GM18499 (cell line): ENCODE results near the gene SMIM28.

Source experiments
- ATAC-seq: cut with Tn5 transposase; IDR thresholded peaks from one replicate; pipeline ENCODE4 v1.9.1; 2021; ENCODE audit warnings: moderate number of reproducible peaks; ENCODE audit not compliant: insufficient read depth, unreplicated experiment

SMIM28 gene

DNA sequence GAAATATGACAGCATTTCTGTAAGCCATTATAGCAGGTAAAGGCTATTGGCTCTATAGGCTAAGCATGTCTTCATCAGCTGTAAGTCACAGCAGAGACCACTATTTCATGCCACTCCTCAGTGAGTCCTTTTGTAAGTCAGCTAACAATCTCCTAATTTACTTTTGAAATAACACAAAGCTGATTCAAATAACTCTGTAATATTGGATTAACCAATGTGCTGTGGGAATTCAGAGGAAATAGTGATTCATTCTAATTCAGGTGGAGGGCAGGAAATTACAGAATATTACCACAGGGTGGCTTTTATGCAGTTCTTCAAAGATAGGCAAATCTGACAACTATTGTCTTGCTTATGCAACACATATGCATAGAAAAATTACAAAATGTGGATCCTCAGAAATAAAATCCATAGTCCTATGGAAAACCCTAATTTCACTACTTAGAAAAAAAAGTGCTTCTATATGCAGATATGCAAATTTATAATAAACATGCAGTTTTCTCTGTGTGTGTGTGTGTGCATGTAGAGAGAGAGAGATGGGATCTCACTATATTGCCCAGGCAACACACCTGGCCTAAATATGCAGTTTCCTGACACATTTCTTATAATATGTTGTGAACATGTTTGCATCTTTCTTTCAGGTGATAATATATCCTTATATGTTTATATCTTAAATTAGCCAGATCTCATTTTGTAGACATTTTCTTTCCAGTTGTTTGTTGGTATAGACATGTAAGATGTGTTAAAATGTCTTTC lies 4.8 kb upstream of the SMIM28 start:
- no peak for ATAC-seq

DNA sequence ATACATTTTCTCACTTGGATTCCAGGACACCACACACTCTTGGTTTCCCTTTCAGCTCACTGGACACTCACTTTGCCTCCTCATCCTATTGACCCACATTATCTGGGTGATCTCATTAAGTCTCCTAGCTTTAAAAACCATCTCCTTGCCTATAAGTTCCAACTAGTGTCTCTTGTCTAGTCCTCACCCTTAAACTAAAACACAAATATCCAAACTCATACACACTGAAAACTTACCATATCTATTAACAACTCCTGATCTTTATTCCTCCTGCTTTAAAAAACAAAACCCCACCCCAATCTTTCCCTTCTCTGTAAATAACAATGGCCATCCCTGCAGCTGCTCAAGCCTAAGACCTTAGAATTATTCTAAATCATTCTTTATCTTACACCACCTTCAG lies 3.5 kb upstream of the SMIM28 start:
- ATAC-seq, result no peak

GRCh38 chr6:138374815-138375214 lies 2.9 kb upstream of the SMIM28 start:
- no peak for ATAC-seq

GRCh38 chr6:138377042-138377441 lies 663 bp upstream of the SMIM28 start:
- ATAC-seq, result no peak

- ATAC-seq, result no peak
Observed at GRCh38 chr6:138378463-138378862, 758 bp downstream of the SMIM28 start.

DNA sequence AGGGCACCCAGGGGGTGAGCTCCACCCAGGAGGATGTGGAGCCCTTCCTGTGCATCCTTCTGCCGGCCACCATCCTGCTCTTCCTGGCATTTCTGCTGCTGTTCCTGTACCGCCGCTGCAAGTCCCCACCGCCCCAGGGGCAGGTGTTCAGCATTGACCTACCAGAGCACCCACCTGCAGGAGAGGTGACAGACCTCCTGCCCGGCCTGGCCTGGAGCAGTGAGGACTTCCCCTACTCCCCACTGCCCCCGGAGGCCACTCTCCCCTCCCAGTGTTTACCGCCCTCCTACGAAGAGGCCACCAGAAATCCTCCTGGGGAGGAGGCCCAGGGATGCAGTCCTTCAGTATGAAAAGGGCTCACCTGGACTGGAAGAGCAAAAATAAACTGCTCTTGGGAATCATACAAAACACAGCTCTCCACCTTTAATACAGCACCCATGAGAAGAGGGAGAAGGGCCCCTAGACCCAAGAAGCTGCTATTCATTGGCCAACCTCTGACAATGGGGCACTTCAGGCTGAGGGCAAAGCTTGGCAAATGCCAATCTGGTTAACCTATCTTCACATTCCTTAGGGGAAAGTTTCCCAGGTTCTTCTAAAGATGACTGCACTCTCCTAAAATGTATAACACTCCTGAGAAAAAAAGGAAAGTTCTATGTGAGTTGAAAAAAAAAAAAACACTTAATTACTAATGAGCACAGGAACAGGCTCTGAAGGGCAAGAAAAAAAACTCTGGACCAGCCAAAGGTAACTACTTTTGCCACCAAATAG lies 5.0 kb downstream of the SMIM28 start:
- ATAC-seq, result no peak

- no peak for ATAC-seq
Observed at GRCh38 chr6:138383776-138384175, 6.1 kb downstream of the SMIM28 start.

DNA sequence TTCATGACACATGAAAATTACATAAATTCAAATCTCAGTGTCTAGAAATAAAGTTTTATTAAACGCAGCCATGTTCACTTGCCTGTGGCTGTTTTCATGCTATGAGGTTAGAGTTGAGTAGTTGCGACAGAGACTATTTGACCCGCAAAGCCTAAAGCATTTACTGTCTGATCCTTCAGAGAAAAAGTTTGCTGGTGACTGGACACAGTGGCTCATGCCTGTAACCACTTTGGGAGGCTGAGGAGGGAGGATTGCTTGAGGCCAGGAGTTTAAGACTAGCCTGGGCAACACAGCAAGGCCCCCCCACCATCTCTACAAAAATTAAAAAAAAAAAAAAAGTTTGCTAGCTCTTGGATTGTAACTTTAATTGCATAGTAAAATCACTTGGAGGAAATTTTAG lies 9.2 kb downstream of the SMIM28 start:
- ATAC-seq, result no peak

- ATAC-seq, result no peak
Observed at GRCh38 chr6:138387577-138388368, 10.1 kb downstream of the SMIM28 start.

DNA sequence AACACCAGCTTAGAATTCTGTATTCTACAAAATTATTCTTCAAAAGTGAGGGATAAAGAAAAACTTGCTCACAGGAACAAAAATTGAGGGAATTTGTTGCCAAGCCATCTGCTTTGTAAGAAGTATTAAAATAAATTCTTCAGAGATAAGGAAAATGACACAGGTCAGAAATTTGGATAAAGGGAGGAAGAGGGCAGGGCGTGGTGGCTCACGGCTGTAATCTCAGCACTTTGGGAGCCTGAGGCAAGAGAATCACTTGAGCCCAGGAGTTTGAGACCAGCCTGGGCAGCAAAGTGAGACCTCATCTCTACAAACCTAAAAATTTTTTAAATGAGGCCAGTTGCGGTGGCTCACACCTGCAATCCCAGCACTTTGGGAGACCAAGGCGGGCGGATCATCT lies 11.8 kb downstream of the SMIM28 start:
- ATAC-seq, result no peak

- no peak for ATAC-seq
Observed at GRCh38 chr6:138393871-138394783, 16.4 kb downstream of the SMIM28 start.

DNA sequence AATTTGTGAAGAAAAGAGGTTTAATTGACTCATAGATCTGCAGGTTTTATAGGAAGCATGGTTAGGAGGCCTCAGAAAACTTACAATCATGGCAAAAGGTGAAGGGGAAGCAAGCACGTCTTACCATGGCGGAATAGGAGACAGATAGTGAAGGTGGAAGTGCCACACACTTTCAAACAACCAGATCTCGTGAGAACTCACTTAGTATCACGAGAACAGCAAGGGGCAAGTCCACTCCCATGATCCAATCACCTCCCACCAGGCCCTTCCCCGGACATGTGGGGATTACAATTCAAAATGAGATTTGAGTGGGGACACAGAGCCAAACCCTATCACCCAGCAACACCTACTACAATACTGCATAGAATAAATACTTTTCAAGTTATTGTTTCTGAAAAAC lies 19.0 kb downstream of the SMIM28 start:
- no peak for ATAC-seq

DNA sequence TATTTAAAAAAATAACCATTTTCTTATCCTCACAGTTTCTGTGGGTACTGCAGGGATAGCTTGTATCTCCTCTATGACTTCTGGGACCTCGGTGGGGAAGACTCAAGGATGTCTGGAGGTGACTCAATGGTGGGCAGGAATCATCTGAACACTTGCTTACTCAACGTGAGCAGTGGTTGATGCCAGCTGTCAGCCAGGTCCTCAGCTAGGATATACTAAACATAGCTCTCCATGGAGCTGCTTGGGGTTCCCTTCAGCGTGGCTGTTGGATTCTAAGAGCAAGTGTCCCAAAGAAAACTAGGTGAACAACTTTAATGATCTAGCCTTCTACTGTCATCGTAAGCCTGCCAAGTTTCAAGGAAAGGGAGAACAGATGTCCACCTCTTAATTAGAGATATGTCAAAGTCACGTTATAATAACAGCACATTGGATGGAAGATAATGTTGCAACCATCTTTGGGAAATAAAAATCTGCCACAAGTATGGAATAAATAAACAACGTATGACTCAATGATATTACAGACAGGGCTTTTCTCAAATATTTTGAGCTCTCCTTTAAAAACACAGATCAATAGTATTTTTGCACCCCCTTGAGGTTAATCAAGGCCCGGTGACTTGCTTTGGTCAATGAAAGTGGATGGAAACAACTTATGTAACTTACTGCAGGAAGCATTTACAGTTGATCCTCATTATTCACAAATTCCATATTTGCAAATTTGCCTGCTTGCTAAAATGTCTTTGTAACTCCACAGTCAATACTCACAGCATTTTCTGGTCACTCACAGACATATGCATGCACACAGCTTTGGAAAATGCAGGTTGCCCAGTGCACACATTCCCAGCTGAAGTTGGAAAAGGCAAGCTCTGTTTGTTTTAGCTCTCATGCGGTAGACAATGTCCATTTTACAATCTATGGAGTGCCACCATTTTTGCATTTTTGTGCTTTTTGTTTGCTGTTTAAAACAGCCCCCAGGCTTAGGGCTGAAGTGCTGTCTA lies 19.7 kb downstream of the SMIM28 start:
- ATAC-seq, result no peak

GRCh38 chr6:138400326-138400725 lies 22.6 kb downstream of the SMIM28 start:
- no peak for ATAC-seq

GRCh38 chr6:138401960-138402837 lies 24.5 kb downstream of the SMIM28 start:
- ATAC-seq, result no peak

DNA sequence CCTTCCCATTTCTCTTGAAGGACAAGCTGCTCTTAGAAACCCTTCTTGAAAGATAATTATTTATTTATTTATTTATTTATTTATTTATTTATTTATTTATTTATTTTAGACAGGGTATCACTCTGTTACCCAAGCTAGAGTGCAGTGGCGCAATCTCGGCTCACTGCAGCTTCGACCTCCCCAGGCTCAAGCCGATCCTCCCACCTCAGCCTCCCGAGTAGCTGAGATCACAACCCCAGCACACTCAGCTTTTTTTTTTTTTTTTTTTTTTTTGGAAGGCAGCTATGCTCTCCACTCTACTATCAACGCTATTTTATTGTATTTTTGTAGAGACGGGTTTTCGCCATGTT lies 25.1 kb downstream of the SMIM28 start:
- no peak for ATAC-seq

GRCh38 chr6:138403324-138403800 lies 25.7 kb downstream of the SMIM28 start:
- peak; percentile 23 for ATAC-seq
